Fibroblast of lung (primary cell): ENCODE data around the gene WDR62. TPM values are rescaled to one million over a fixed set of nuclear protein-coding genes. Genes with fewer than 3 reads are reported as not detected.
"Not testable (repeated sequence)": the region's sequence is repeated elsewhere in the genome, so short reads cannot be mapped to it uniquely, and the experiment has no call there.

Experiments used
- DNase-seq, 2 donors: peaks; one replicate each; pipeline versions ENCODE4 v3.0.0 to v3.0.0-alpha.2; 2010; ENCODE audit warnings: low read depth in 2 of 2
- H2AFZ ChIP-seq: 2 replicates; pipeline ENCODE4 v1.5.1; 2012; ENCODE audit warnings: low read length, control low read depth, inconsistent platforms
- H3K27ac ChIP-seq: 2 replicates; pipeline ENCODE4 v1.5.1; 2011; ENCODE audit warnings: low read length, control low read depth; ENCODE audit not compliant: insufficient read depth
- H3K27me3 ChIP-seq: 2 replicates; pipeline ENCODE4 v1.5.1; 2011; ENCODE audit warnings: mild to moderate bottlenecking, low read length; ENCODE audit not compliant: control insufficient read depth, insufficient read depth
- H3K36me3 ChIP-seq: 2 replicates; pipeline ENCODE4 v1.5.1; 2011; ENCODE audit warnings: low read length; ENCODE audit not compliant: control insufficient read depth, insufficient read depth
- H3K4me1 ChIP-seq: 2 replicates; pipeline ENCODE4 v1.5.1; 2011; ENCODE audit warnings: low read length; ENCODE audit not compliant: control insufficient read depth, insufficient read depth; ENCODE audit errors: extremely low read depth
- H3K4me2 ChIP-seq: 2 replicates; pipeline ENCODE4 v1.5.1; 2011; ENCODE audit warnings: low read length, control low read depth; ENCODE audit not compliant: insufficient read depth; ENCODE audit errors: extremely low read depth
- H3K4me3 ChIP-seq, 4 experiments: fragments of 200-600 bp in 1 of 4; sonication (generic) in 1 of 4; replicated peaks in 1 of 4; 2 replicates each; pipeline ENCODE4 v1.5.1; 2011 to 2016; ENCODE audit warnings: low read length in 4 of 4, low read depth in 3 of 4, mild to moderate bottlenecking in 3 of 4, control low read depth in 2 of 4, inconsistent platforms in 1 of 4, mixed read lengths in 1 of 4; ENCODE audit not compliant: insufficient read depth in 1 of 4; ENCODE audit errors: control extremely low read depth in 1 of 4
- H3K79me2 ChIP-seq: 2 replicates; pipeline ENCODE4 v1.5.1; 2012; ENCODE audit warnings: mild to moderate bottlenecking, low read length, inconsistent platforms; ENCODE audit not compliant: control insufficient read depth, insufficient read depth
- H3K9ac ChIP-seq: 2 replicates; pipeline ENCODE4 v1.5.1; 2011; ENCODE audit warnings: mild to moderate bottlenecking, low read length, control low read depth; ENCODE audit not compliant: insufficient read depth
- H3K9me3 ChIP-seq: 2 replicates; pipeline ENCODE4 v1.5.1; 2012; ENCODE audit warnings: low read depth, low read length; ENCODE audit not compliant: control insufficient read depth, insufficient read depth
- H4K20me1 ChIP-seq: 2 replicates; pipeline ENCODE4 v1.5.1; 2011; ENCODE audit warnings: low read length; ENCODE audit not compliant: control insufficient read depth, insufficient read depth; ENCODE audit errors: extremely low read depth
- EZH2 ChIP-seq: IDR thresholded peaks from 2 replicates; pipeline ENCODE4 v1.5.1; 2012; ENCODE audit warnings: low read length, control low read depth, mild to moderate bottlenecking; ENCODE audit errors: missing control alignments
- polyA plus RNA-seq, 2 donors: library from polyadenylated mRNA; depleted of rRNA in 1 of 2; stranded (reverse) in 1 of 2; unstranded in 1 of 2; fragments of >200 nt; gene quantifications; 2 replicates each; pipeline ENCODE4 v1.2.1, GENCODE V29; 2011 to 2012; ENCODE audit warnings: missing spikeins in 1 of 2
- total RNA-seq: library from RNA; depleted of rRNA; stranded (reverse); fragments of >200 nt; gene quantifications from 2 replicates; pipeline ENCODE4 v1.2.1, GENCODE V29; 2014
- TF ChIP-seq, protein P1 (sequence below), 2 donors: IDR thresholded peaks in 1 of 2; conservative IDR thresholded peaks in 1 of 2; 1 replicate in 1 of 2; 2 replicates in 1 of 2; pipeline ENCODE4 v1.5.1; 2011 to 2012; ENCODE audit warnings: low read length in 2 of 2, control low read depth in 1 of 2, inconsistent platforms in 1 of 2, low read depth in 1 of 2, mild to moderate bottlenecking in 1 of 2

WDR62 gene
- total and polyA plus RNA-seq, 2 donors (not counting 1 experiment from before 2014, with no cell fraction given), result 1.1 to 2.8 TPM

DNA sequence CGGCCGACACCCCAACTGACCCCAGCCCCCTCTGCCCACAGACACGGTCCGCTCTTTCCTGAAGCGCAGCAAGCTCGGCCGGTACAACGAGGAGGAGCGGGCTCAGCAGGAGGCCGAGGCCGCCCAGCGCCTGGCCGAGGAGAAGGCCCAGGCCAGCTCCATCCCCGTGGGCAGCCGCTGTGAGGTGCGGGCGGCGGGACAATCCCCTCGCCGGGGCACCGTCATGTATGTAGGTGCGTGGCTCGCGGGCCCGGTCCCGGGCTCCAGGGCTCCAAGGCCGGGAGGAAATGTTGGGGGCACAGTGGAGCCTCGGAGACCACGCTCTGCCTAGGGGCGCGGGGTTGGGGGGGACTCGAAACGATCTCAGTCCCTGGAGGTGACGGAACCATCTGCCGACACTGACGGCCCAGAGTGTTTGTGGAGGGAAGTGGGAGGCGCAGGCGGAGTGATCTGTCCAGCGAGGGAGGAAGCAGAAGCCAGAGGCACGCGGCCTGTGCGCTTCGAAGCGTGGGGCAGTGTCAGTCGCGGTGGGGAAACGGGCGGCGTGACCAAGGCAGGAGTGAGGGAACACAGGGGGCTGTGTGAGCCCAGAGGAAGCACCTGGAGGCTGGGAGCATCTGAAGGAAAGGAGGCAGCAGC, 66.9 kb downstream of the WDR62 start:
- TF ChIP-seq, protein P1, sequence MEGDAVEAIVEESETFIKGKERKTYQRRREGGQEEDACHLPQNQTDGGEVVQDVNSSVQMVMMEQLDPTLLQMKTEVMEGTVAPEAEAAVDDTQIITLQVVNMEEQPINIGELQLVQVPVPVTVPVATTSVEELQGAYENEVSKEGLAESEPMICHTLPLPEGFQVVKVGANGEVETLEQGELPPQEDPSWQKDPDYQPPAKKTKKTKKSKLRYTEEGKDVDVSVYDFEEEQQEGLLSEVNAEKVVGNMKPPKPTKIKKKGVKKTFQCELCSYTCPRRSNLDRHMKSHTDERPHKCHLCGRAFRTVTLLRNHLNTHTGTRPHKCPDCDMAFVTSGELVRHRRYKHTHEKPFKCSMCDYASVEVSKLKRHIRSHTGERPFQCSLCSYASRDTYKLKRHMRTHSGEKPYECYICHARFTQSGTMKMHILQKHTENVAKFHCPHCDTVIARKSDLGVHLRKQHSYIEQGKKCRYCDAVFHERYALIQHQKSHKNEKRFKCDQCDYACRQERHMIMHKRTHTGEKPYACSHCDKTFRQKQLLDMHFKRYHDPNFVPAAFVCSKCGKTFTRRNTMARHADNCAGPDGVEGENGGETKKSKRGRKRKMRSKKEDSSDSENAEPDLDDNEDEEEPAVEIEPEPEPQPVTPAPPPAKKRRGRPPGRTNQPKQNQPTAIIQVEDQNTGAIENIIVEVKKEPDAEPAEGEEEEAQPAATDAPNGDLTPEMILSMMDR (conservative IDR thresholded peaks at IDR 0.05 in 1 of 2, IDR thresholded peaks at IDR 0.05 in 1 of 2; ENCODE audit: low read depth in 1 of 2, low read length in 2 of 2), result no peak
- TF ChIP-seq EZH2, result no peak
- H3K9ac ChIP-seq, result no peak overlapping the region
- H3K4me3 ChIP-seq, result no peak overlapping the region
- H3K36me3 ChIP-seq, result peaks cover 18% of the 10 kb centered on the region
- no peaks in the 10 kb centered on the region for H3K9me3 ChIP-seq
- no peak overlapping the region for H3K27ac ChIP-seq
- no peaks in the 10 kb centered on the region for H4K20me1 ChIP-seq
- DNase-seq, result no peak
- no peak overlapping the region for H2AFZ ChIP-seq
- H3K79me2 ChIP-seq, result peaks cover 5% of the 10 kb centered on the region
- H3K27me3 ChIP-seq, result no peaks in the 10 kb centered on the region
- no peak overlapping the region for H3K4me2 ChIP-seq
- H3K4me1 ChIP-seq, result no peaks in the 10 kb centered on the region

DNA sequence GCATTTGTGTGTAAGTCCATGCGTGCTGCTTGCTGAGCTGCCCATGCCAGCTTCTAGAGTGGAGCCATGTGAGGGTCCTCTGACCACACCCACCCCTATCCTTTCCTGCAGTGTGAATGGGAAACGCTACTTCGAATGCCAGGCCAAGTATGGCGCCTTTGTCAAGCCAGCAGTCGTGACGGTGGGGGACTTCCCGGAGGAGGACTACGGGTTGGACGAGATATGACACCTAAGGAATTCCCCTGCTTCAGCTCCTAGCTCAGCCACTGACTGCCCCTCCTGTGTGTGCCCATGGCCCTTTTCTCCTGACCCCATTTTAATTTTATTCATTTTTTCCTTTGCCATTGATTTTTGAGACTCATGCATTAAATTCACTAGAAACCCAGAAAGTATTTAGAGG, 70.9 kb downstream of the WDR62 start:
- H3K9ac ChIP-seq, result no peak overlapping the region
- H3K27ac ChIP-seq, result no peak overlapping the region
- no peaks in the 10 kb centered on the region for H3K4me1 ChIP-seq
- no peaks in the 10 kb centered on the region for H4K20me1 ChIP-seq
- H3K4me3 ChIP-seq, result no peak overlapping the region
- H3K9me3 ChIP-seq, result no peaks in the 10 kb centered on the region
- H3K36me3 ChIP-seq, result peaks cover 9% of the 10 kb centered on the region
- no peak overlapping the region for H3K4me2 ChIP-seq
- H2AFZ ChIP-seq, result no peak overlapping the region
- H3K27me3 ChIP-seq, result no peaks in the 10 kb centered on the region
- no peak for DNase-seq
- no peaks in the 10 kb centered on the region for H3K79me2 ChIP-seq
- no peak for TF ChIP-seq EZH2
- TF ChIP-seq, protein P1 (conservative IDR thresholded peaks at IDR 0.05 in 1 of 2, IDR thresholded peaks at IDR 0.05 in 1 of 2; ENCODE audit: low read depth in 1 of 2, low read length in 2 of 2), result no peak

DNA sequence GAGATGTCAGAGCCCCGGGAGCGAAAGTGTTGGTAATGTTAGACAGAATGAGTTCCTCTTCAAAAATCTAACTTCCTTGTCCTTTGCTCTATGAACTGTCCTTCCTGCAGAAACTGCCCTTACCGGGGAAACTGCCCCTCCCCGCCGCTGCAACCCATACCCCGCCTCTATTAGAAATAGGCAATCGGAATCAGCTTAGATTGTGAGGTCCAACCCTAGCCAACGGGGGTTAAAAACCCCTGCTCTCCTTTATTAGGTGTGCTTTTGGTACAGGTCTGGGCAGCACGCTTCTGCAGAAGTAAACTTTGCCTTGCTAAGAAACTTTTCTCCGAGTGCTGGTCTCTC, 73.7 kb downstream of the WDR62 start:
- Histone ChIP-seq H3K4me3 (peak overlapping the region; percentile 46 to 64 (median 52)), H4K20me1 (no peaks in the 10 kb centered on the region), H3K27ac (peak overlapping the region; percentile 57), H3K9ac (peak overlapping the region; percentile 43), H3K36me3 (peaks cover 3% of the 10 kb centered on the region), H2AFZ (peak overlapping the region; percentile 37), H3K4me2 (peak overlapping the region; percentile 88), H3K79me2 (no peaks in the 10 kb centered on the region), H3K9me3 (no peaks in the 10 kb centered on the region), H3K4me1 (no peaks in the 10 kb centered on the region), H3K27me3 (no peaks in the 10 kb centered on the region)
- DNase-seq, result no peak
- TF ChIP-seq EZH2, result no peak
- TF ChIP-seq, protein P1 (conservative IDR thresholded peaks at IDR 0.05 in 1 of 2, IDR thresholded peaks at IDR 0.05 in 1 of 2; ENCODE audit: low read depth in 1 of 2, low read length in 2 of 2), result no peak

DNA sequence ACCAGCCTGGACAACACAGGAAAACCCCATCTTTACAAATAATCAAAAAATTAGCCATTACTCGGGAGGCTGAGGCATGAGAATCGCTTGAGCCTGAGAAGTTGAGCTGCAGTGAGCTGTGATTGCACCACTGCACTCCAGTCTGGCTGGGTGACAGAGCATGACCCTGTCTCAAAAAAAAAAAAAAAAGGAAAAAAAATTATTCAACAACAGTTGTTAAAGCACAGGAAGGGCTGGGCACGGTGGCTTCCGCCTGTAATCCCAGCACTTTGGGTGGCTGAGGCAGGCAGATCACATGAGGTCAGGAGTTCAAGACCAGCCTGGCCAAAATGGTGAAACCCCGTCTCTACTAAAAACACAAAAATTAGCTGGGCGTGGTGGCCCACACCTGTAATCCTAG, 76.5 kb downstream of the WDR62 start:
- not testable (repeated sequence) for H3K4me2 ChIP-seq, H4K20me1 ChIP-seq, H3K27me3 ChIP-seq, H2AFZ ChIP-seq, H3K79me2 ChIP-seq, H3K4me1 ChIP-seq, DNase-seq, H3K36me3 ChIP-seq, H3K9me3 ChIP-seq, H3K27ac ChIP-seq, H3K9ac ChIP-seq, H3K4me3 ChIP-seq

DNA sequence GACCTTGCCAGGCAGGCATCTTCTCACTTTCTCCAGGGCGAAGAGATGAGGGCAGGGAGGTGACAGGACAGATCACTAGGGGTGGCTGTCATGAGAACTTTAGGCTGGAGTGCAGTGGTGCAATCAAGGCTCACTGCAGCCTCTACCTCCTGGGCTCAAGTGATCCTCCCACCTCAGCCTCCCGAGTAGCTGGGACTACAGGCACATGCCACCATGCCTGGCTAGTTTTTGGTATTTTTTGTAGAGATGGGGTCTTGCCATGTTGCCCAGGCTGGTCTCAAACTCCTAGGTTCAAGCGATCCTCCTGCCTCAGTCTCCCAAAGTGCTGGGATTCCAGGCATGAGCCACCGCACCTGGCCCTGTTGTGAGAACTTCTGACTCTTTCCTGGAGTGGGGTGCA, 80.2 kb downstream of the WDR62 start:
- H3K79me2 ChIP-seq, H3K27me3 ChIP-seq, H3K36me3 ChIP-seq, H3K4me2 ChIP-seq, H2AFZ ChIP-seq, H3K9me3 ChIP-seq, H3K27ac ChIP-seq, H3K4me3 ChIP-seq, H4K20me1 ChIP-seq, H3K9ac ChIP-seq, DNase-seq, H3K4me1 ChIP-seq: not testable (repeated sequence)
